ENCODE data around the gene NFKB2.

NFKB2 gene

GRCh38 chr10:102451105-102451969 is 55.8 kb downstream of the NFKB2 start, which contains the start of gene C10orf95:
TSS of gene C10orf95 (minus strand) at chr10:102451543. CDS start at chr10:102451093, 450 bp downstream.
- DNase-seq (ENCODE audit: low spot score), result no peak
